NCI-H1417 treated with DMSO at 0.1 percent for 48 hours (cell line): Measurements from ENCODE around the gene OGFRL1.

ENCODE experiments used
- DNase-seq: peaks from one replicate; lab custom pipeline; 2025; lab: John Stamatoyannopoulos, UW

The OGFRL1 gene

GRCh38 chr6:71334768-71335167 is 46.2 kb downstream of the OGFRL1 start:
- no peak for DNase-seq

- no peak for DNase-seq
Measured at GRCh38 chr6:71335544-71335943, 46.9 kb downstream of the OGFRL1 start.

DNA sequence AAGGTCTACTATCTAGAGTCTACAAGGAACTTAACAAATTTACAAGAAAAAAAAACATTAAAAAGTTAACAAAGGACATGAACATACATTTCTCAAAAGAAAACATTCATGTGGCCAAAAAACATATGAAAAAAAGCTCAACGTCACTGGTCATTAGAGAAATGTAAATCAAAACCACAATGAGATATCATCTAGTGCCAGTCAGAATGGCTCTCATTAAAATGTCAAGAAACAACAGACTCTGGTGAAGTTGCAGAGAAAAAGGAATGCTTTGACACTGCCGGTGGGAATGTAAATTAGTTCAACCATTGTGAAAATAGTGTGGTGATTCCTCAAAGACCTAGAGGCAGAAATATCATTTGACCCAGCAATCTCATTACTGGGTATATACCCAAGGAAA is 48.3 kb downstream of the OGFRL1 start:
- DNase-seq, result no peak

DNA sequence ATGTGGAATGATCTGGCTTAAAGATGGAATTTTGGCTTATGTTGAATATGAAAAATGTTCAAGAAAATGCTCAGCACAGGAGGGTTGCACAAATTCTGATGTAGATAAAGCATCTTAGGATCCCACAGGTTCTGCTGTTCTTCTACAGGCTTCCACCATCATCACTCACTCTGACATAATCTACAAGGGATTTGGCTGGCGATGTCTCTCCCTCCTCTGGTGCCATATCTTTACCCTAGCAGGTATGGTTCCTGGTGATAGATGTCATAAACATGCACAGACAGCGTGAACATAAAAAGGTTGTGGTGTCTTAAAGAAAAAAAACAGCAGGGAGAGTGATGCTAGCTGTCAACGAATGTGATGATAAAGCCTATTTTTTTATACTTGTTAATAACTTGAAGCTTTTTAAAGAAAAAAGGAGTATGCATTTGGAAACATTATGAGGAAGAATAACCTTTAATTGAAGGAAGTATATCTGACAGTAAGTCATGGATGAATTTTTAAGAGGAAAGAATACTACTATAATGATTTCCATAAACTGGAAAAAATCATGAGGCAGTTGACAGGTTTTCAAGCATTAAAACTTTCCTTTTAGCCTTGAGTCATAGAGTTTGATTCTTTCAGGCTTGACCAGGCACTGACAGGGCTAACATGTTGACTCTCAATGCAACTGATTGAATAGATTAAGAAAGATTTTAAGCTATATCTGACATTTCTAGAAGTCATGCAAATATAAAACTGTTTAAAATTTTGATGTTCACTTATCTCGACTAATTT is 50.1 kb downstream of the OGFRL1 start:
- no peak for DNase-seq

GRCh38 chr6:71342772-71343171 is 54.2 kb downstream of the OGFRL1 start:
- no peak for DNase-seq

DNA sequence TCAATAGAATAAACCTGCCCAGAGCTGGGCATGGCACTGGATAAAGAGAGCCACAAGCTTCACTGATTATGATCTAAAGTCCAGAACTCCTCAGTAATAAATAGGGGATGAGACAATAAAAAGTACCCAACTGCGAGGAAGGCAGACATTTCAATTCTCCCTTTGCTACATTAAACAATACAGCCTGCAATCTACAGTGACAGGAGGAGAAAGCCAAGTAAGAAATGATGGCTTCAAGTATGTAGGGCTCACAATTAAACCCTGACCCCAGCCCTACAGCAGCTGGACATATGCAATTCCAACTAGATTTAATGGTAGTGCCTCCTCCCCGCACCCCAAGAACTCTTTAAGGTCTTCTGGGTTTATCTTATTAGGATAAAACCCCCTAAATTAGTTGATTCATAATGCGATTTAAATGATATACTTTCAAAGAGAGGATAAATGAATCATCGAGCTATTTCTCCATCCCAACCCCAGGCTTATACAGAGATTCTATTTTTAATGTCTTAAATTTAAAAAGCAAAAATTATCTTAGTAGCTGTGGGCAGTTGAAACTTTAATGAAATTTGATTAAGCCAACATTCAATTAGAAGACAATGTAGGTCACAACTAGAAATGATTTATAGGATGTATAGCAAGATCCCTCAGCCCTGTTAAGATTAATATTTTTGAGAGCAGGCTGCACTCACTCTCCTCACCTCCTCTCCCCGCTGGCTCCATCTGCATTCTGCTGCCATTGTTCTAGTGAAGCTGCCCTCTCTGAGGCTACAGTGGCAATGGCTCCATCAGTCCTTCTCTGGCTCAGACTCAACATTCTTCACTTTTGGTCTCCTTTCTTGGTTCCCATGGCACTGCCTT is 57.1 kb downstream of the OGFRL1 start:
- no peak for DNase-seq

- no peak for DNase-seq
Measured at GRCh38 chr6:71346334-71346694, 57.7 kb downstream of the OGFRL1 start.

- no peak for DNase-seq
Measured at GRCh38 chr6:71347119-71347518, 58.5 kb downstream of the OGFRL1 start.

- no peak for DNase-seq
Measured at GRCh38 chr6:71349395-71349794, 60.8 kb downstream of the OGFRL1 start.

DNA sequence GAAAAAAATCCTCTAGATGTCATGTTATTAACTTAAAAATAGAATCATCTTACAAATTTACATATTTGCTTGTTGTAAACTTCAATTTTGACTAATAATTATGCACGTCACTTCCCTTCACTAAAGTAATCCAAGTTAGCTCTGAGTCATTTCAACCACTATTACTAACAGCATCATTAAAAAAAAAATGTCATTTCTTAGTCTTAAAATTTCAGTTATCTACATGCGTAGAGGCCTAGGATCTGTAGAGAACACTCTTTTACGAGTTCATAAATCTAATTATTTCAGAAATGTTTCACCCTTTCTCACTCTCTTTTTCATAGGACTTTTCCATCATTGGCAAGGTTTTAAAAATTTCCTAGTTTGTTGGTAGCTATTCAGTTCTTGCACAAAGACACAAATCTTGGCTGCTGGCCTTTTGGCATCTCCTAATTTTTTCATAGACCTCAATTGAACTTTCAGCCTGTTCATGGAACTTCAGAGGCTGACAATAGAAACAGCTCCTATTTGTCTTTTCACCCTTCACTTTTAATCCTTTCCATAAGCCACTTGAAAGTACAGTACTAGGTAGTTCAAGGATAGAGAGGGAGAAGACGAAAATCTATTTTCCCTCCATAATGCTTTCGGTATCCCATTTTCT is 61.5 kb downstream of the OGFRL1 start:
- DNase-seq, result no peak

- no peak for DNase-seq
Measured at GRCh38 chr6:71351190-71351589, 62.6 kb downstream of the OGFRL1 start.
